ENCODE data around the gene IGF2BP1. TPM values are rescaled to one million over a fixed set of nuclear protein-coding genes. Genes with fewer than 3 reads are reported as not detected.

Gene IGF2BP1
- total and polyA plus RNA-seq, 2 of the 8 experiments (the other 6 are each of a cell fraction or from before 2014, with no cell fraction given), result 41.6 to 513 TPM

DNA sequence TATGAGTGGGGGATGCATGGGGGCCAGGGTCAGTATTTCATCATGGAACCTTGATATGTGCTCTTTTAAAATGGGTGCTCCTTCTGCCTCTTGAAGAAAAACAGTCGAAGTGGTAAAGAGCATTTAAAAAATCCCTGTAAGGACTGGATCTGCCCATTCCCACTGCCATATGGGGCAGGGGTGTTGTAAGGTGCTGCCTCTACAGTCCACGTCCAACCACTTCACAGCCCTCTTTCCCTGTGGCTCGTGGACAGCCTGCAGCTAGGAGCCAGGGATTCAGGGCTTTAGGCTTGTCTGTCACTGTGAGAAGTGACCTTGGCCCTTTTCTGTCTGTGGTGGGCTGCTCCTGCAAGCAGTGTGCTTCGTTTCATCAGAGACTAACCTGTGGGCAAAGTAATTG, 44.3 kb downstream of the IGF2BP1 start:
- Histone ChIP-seq H4K8ac (ENCODE audit: extremely low read depth, insufficient read depth, low read length) (no peak overlapping the region), H3K56ac (replicated peaks; ENCODE audit: insufficient read length, low read depth, low read length) (no peak overlapping the region), H2BK5ac (ENCODE audit: low read depth, low read length) (no peak overlapping the region), H4K20me1 (replicated peaks in 1 of 2; ENCODE audit: control insufficient read depth in 1 of 2, insufficient read depth in 2 of 2, low read length in 2 of 2) (peaks cover 0 to 21% of the 10 kb centered on the region in 2 experiments), H3K4me3 (ENCODE audit: extremely low read depth in 1 of 4, insufficient read depth in 2 of 4, low read depth in 3 of 4, low read length in 4 of 4) (no peak overlapping the region), H2BK20ac (ENCODE audit: low read length) (no peak overlapping the region), H3K79me2 (ENCODE audit: control insufficient read depth in 1 of 2, insufficient read depth in 2 of 2, low read length in 2 of 2) (peaks cover 0 to 20% of the 10 kb centered on the region in 2 experiments; a peak in 2 of 4 replicates), H2BK15ac (ENCODE audit: low read length) (no peak overlapping the region), H3K14ac (ENCODE audit: insufficient read length) (no peak overlapping the region), H3K4me1 (replicated peaks in 1 of 4; ENCODE audit: control insufficient read depth in 3 of 4, insufficient read depth in 4 of 4, low read length in 3 of 4) (no peaks in the 10 kb centered on the region), H4K5ac (ENCODE audit: insufficient read length, low read depth, low read length) (no peak overlapping the region), H3K18ac (ENCODE audit: extremely low read depth, low read length) (no peak overlapping the region), H3K23me2 (ENCODE audit: low read depth, low read length) (no peaks in the 10 kb centered on the region), H3K36me3 (ENCODE audit: control insufficient read depth in 2 of 4, insufficient read depth in 4 of 4, low read length in 3 of 4) (peaks cover 82 to 98% (median 92%) of the 10 kb centered on the region in 4 experiments), H3K27ac (ENCODE audit: low read depth, low read length) (no peak overlapping the region), H3K4ac (replicated peaks; ENCODE audit: insufficient read length, low read depth, low read length) (no peak overlapping the region), H3K4me2 (ENCODE audit: insufficient read depth in 1 of 2, low read depth in 2 of 2, low read length in 2 of 2) (no peak overlapping the region), H3K79me1 (ENCODE audit: low read depth, low read length) (peaks cover 9% of the 10 kb centered on the region), H3K23ac (ENCODE audit: insufficient read length) (no peak overlapping the region), H2BK120ac (replicated peaks; ENCODE audit: low read depth, low read length) (no peak overlapping the region), H2AFZ (ENCODE audit: low read length) (no peak overlapping the region), H3K9me3 (ENCODE audit: insufficient read depth in 2 of 2, low read depth in 1 of 2, low read length in 1 of 2) (no peaks in the 10 kb centered on the region), H2AK5ac (ENCODE audit: low read depth, low read length) (no peak overlapping the region), H4K91ac (replicated peaks; ENCODE audit: insufficient read length, low read length) (no peak overlapping the region), H2BK12ac (ENCODE audit: low read depth, low read length) (no peak overlapping the region), H3K27me3 (replicated peaks in 1 of 4; ENCODE audit: control insufficient read depth in 3 of 4, extremely low read depth in 1 of 4, insufficient read depth in 3 of 4, low read length in 3 of 4) (no peaks in the 10 kb centered on the region), H3K9ac (replicated peaks in 1 of 4; ENCODE audit: extremely low read depth in 1 of 4, low read depth in 3 of 4, low read length in 3 of 4) (no peak overlapping the region)
- ChIA-PET POLR2A (ENCODE audit: partially characterized antibody) (interaction anchor here (0.5 to 2.6 kb wide), 4 partner anchors 9 to 122 kb away, joined by 3 to 10 read pairs (median 6); no protein-coding TSS in a partner anchor), CTCF (ENCODE audit: partially characterized antibody) (interaction anchor here (1.6 to 2.4 kb wide), 4 partner anchors 9 to 118 kb away, joined by 6 to 12 read pairs (median 8); no protein-coding TSS in a partner anchor)
- DNase-seq (ENCODE audit: low read depth in 1 of 2, low spot score in 2 of 2) (no peak), FAIRE-seq (no peak)
- 93% methylated on average over 4 of the region's 4 CpGs; no CpG with 5 or more reads in 1 of the 2 experiments for WGBS, 2 experiments (ENCODE audit: extremely low coverage in 1 of 2, insufficient coverage in 1 of 2, insufficient read length in 1 of 2, insufficient replicate concordance in 2 of 2, low coverage in 1 of 2, low lambda C conversion rate in 2 of 2, missing lambda C conversion rate in 1 of 2)
- no peak for TF ChIP-seq RBBP5 (IDR thresholded peaks at IDR 0.05; ENCODE audit: borderline replicate concordance, low read depth, low read length)
